ENCODE results near the gene GUCD1.

- TF ChIP-seq CTCF (IDR thresholded peaks at IDR 0.05), result no peak
- no peak for TF ChIP-seq POLR2A (IDR thresholded peaks at IDR 0.05)
- TF ChIP-seq POLR2AphosphoS5 (IDR thresholded peaks at IDR 0.05), result no peak
- no peak for TF ChIP-seq EP300 (IDR thresholded peaks at IDR 0.05; ENCODE audit: low read depth)
Measured at GRCh38 chr22:24498824-24499223, 56.1 kb downstream of the GUCD1 start.
